RWPE1 (cell line): ENCODE results near the gene TYROBP.
"Not testable (repeated sequence)": the region's sequence is repeated elsewhere in the genome, so short reads cannot be mapped to it uniquely, and the experiment has no call there.

Source experiments
- CTCF ChIA-PET: fragments of 350-600 bp; sonication (Branson Sonifier 250); formaldehyde crosslinking; extraction: SDS; loops from one replicate; lab custom pipeline; 2021; lab: Yijun Ruan, JAX
- POLR2A ChIA-PET: fragments of 400-600 bp; formaldehyde crosslinking; extraction: SDS; loops from one replicate; lab custom pipeline; 2020; ENCODE audit warnings: antibody characterized with exemption; ENCODE audit not compliant: low non-redundant PET; lab: Yijun Ruan, JAX
- DNase-seq: peaks from one replicate; pipeline ENCODE4 v3.0.0; 2012; ENCODE audit warnings: low spot score
- H3K27ac ChIP-seq: fragments of 450-650 bp; 2 replicates; pipeline ENCODE4 v1.5.1; 2017
- CTCF ChIP-seq: fragments of 450-650 bp; conservative IDR thresholded peaks from 2 replicates; pipeline ENCODE4 v1.5.1; 2017; ENCODE audit warnings: low read depth, mild to moderate bottlenecking

The TYROBP gene

GRCh38 chr19:35896643-35897040 is 11.5 kb downstream of the TYROBP start:
- H3K27ac ChIP-seq, result no peak overlapping the region
- ChIA-PET POLR2A (no interaction called here), CTCF (interaction anchor here (0.7 kb wide), 1 partner anchor 148 kb away, joined by 3 read pairs; the partner anchor contains the start of gene LIN37)
- DNase-seq, result no peak
- TF ChIP-seq CTCF, result no peak

GRCh38 chr19:35895911-35896642 is 12.0 kb downstream of the TYROBP start:
- ChIA-PET POLR2A (no interaction called here), CTCF (no interaction called here)
- no peak overlapping the region for H3K27ac ChIP-seq
- DNase-seq, result no peak
- no peak for TF ChIP-seq CTCF

- H3K27ac ChIP-seq, result no peak overlapping the region
- TF ChIP-seq CTCF, result no peak
- DNase-seq, result no peak
- CTCF ChIA-PET, result interaction anchor here (0.6 to 0.7 kb wide), 2 partner anchors 27 to 36 kb away, joined by 4 to 6 read pairs; no protein-coding TSS in a partner anchor
- POLR2A ChIA-PET, result interaction anchor here (0.5 kb wide), 2 partner anchors 25 to 202 kb away, joined by 4 to 6 read pairs; no protein-coding TSS in a partner anchor
Observed at GRCh38 chr19:35894342-35894741, 13.8 kb downstream of the TYROBP start.

GRCh38 chr19:35891819-35892218 is 16.3 kb downstream of the TYROBP start:
- CTCF ChIA-PET, POLR2A ChIA-PET, H3K27ac ChIP-seq, DNase-seq: not testable (repeated sequence)

GRCh38 chr19:35890113-35890650 is 17.9 kb downstream of the TYROBP start:
- no peak overlapping the region for H3K27ac ChIP-seq
- ChIA-PET POLR2A (no interaction called here), CTCF (no interaction called here)
- DNase-seq, result no peak
- TF ChIP-seq CTCF, result no peak

GRCh38 chr19:35889370-35890112 is 18.6 kb downstream of the TYROBP start:
- no peak overlapping the region for H3K27ac ChIP-seq
- DNase-seq, result no peak
- CTCF ChIA-PET, result interaction anchor here (0.7 kb wide), 1 partner anchor 890 kb away, joined by 4 read pairs; no protein-coding TSS in a partner anchor
- TF ChIP-seq CTCF, result no peak
- POLR2A ChIA-PET, result no interaction called here
